Measurements from ENCODE around the gene PDZD2. TPM values are rescaled to one million over a fixed set of nuclear protein-coding genes. Genes with fewer than 3 reads are reported as not detected.

PDZD2 gene
- total RNA-seq, 1 donor from 2014 or later, result 80.1 TPM

DNA sequence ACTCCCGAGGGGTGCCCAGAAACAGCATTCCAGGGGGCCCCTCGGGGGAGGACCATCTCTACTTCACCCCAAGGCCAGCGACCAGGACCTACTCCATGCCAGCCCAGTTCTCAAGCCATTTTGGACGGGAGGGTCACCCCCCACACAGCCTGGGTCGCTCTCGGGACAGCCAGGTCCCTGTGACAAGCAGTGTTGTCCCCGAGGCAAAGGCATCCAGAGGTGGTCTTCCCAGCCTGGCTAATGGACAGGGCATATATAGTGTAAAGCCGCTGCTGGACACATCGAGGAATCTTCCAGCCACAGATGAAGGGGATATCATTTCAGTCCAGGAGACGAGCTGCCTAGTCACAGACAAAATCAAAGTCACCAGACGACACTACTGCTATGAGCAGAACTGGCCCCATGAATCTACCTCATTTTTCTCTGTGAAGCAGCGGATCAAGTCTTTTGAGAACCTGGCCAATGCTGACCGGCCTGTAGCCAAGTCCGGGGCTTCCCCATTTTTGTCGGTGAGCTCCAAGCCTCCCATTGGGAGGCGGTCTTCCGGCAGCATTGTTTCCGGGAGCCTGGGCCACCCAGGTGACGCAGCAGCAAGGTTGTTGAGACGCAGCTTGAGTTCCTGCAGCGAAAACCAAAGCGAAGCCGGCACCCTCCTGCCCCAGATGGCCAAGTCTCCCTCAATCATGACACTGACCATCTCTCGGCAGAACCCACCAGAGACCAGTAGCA lies 451.3 kb downstream of the PDZD2 start:
- intact Hi-C loops (cut with micrococcal nuclease), result no loop called here
- DNase-seq, result no peak
- ATAC-seq, result no peak

DNA sequence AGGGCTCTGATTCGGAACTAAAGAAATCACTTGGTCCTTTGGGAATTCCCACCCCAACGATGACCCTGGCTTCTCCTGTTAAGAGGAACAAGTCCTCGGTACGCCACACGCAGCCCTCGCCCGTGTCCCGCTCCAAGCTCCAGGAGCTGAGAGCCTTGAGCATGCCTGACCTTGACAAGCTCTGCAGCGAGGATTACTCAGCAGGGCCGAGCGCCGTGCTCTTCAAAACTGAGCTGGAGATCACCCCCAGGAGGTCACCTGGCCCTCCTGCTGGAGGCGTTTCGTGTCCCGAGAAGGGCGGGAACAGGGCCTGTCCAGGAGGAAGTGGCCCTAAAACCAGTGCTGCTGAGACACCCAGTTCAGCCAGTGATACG lies 451.8 kb downstream of the PDZD2 start:
- no peak for ATAC-seq
- no peak for DNase-seq
- intact Hi-C loops (cut with micrococcal nuclease), result no loop called here

DNA sequence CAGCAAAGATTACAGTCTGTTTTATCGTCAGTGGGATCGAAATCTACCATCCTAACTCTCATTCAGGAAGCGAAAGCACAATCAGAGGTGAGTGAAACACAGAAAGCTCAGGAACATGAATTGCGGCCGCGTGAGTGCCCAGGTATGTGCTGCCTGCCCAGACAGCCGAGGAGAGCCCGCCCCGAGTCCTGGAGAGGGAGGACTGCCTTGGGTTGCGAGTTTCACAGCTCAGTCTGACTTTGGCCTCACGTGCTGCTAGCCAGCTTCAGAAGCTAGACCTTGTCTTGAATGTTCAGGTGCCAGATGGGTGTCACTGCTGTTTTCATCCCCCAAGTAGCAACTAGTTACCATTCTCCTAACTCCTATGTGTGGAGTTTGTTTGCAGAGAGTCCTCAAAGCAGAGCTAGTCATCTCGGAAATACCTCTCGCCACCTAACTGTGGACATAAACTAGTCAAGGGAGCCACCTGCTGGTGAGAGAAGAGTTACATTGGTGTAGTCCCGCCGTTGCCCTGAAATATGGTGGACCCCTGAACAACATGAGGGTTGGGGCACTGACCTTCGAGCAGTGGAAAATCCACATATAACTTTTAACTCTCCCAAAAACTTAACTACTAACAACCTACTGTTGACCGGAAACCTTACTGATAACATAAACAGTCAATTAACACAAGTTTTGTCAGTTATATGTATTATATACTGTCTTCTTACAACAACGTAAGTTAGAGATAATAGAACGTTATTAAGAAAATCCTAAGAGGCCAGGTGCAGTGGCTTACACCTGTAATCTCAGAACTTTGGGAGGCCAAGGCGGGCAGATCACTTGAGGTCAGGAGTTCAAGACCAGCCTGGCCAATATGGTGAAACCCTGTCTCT lies 454.2 kb downstream of the PDZD2 start:
- intact Hi-C loops (cut with micrococcal nuclease), result no loop called here
- peak; percentile 79 for ATAC-seq
- DNase-seq, result no peak

DNA sequence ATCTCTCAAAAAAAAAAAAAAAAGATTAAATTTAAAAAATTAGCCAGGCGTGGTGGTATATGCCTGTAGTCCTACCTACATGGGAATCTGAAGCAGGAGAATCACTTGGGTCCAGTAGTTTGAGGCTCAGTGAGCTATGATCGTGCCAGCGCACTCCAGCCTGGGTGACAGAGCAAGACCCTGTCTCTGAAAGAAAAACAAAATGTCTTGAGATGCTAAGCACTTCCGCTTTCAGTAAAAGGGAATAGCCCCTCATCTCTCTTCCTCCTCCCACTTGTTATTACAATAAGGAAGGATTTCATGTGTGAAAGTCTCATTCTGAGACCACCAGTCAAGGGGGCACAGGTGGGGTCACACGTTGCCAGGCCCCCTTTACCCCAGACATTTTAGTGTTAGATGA lies 455.8 kb downstream of the PDZD2 start:
- DNase-seq, result no peak
- intact Hi-C loops (cut with micrococcal nuclease), result no loop called here
- ATAC-seq, result no peak

DNA sequence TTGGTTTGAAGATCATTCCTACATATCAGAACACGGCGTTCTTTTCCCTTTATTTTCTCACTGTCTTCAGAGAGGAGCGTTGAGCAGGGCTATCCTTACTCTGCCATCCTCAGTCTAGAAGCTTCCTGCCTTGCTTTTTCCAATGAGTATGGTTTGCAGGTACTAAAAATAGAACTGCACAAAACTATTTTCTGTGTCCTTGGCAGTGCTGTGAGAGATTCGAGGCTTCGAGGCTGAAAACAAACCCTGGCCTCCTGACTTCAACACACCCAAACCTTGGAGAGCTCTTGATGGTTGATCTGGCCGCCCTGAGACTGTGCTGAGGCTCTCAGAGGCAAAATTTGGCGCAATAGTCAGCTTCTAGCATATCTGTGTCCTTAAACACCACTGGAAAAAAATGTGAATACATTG lies 456.3 kb downstream of the PDZD2 start:
- intact Hi-C loops (cut with micrococcal nuclease), result no loop called here
- peak; percentile 21 for ATAC-seq
- no peak for DNase-seq

DNA sequence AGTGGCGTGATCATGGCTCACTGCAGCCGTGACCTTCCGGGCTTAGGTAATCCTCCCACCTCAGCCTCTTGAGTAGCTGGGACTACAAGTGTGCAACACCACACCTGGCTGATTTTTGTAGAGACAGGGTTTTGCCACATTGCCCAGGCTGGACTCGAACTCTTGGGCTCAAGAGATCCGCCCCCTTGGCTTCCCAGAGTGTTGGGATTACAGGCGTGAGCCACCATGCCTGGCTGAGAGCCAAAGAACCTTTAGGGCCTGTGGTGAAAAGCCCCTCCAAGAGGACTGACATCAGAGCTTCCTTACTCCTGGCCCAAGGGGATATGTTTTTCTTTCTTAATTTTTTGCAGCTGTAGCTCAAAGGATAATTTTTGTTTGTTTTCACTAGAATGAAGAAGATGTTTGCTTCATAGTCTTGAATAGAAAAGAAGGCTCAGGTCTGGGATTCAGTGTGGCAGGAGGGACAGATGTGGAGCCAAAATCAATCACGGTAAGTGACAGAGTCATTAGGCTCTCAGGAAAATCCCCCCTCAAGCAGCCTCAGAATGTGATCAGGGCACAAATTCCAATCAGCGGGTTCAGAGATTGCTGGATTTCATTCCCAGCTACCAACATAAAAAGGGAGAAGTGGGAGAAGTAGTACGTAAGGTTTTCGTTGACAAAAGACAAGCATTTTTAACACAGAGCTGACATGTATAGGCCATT lies 458.1 kb downstream of the PDZD2 start:
- intact Hi-C loops (cut with micrococcal nuclease), result no loop called here
- DNase-seq, result no peak

DNA sequence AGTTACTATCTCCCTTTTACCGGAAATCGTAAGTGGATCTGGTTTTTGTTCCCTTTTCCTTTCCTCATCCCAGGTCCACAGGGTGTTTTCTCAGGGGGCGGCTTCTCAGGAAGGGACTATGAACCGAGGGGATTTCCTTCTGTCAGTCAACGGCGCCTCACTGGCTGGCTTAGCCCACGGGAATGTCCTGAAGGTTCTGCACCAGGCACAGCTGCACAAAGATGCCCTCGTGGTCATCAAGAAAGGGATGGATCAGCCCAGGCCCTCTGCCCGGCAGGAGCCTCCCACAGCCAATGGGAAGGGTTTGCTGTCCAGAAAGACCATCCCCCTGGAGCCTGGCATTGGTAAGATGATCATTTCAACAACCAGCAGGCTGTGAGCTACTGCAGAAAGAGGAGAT lies 459.4 kb downstream of the PDZD2 start:
- peak; percentile 16 for ATAC-seq
- intact Hi-C loops (cut with micrococcal nuclease), result no loop called here
- DNase-seq, result peak; percentile 43

More for the DNA sequence above, 458.1 kb downstream of the PDZD2 start:
- no peak for ATAC-seq

DNA sequence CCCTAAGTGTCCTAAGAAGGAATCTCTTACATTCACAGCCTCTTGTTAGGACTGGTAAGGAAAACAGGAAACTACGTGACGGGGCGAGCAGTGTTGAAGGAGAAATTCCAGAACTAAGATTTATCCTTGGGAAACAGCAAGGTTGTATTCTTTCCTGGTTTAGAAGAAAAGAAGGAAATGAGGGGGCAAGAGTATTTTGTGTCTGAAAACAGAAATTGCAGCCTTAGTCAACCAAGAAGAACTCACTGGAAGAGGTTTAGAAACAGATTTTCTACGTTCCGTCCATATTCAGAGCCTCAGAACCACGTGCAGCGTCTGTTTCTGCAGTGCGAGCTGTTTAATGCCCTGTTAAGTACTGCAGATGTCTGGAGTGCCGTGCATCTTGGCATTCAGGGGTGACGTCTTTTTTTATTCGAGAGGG lies 460.0 kb downstream of the PDZD2 start:
- intact Hi-C loops (cut with micrococcal nuclease), result no loop called here
- ATAC-seq, result peak; percentile 46
- no peak for DNase-seq

DNA sequence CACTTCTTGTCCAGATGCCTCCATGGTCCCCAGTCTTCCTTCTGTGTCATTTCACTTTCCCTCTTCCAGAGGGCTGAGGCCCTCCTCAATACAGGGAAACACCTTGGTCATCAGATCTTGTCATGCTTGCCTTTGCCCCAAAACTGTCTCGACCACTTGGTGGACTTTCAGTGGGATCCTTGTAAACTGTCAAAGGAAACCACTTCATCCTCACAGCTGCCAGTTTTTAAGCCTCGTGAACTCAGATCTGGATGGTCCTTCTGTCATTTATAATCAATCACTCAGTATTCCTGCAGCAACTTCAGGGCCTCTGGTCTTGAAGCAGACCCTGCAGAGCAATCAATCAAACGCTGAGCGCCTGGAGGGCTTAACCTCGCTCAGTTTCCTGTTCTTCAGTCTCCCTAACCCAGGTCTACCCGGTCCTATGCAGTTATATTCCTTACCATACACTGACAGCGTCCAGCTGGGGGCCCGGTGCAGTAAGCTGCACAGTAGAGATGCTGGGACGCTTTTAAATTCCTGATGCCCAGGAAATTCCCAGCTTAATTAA lies 460.6 kb downstream of the PDZD2 start:
- no peak for ATAC-seq
- no peak for DNase-seq
- intact Hi-C loops (cut with micrococcal nuclease), result no loop called here

DNA sequence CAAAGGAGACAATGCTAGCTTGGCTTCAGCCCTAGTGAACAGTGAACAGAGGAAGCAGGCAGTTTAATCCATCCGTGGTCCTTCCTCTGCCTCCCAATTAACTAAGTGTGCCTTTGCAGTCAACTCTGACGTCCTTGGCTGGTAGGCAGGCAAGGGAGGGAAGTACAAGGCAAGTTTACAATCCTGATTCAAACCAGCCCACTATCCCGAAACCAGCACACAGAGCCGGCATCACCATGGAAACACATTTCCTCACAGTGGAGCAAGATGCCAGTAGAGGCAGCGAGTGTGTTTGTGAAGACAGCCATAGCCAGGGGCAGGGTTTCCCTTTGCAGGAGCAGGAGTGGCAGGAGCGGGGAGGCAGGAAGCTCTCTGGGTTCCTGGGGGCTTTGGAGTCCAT lies 461.3 kb downstream of the PDZD2 start:
- DNase-seq, result no peak
- ATAC-seq, result no peak
- intact Hi-C loops (cut with micrococcal nuclease), result no loop called here

DNA sequence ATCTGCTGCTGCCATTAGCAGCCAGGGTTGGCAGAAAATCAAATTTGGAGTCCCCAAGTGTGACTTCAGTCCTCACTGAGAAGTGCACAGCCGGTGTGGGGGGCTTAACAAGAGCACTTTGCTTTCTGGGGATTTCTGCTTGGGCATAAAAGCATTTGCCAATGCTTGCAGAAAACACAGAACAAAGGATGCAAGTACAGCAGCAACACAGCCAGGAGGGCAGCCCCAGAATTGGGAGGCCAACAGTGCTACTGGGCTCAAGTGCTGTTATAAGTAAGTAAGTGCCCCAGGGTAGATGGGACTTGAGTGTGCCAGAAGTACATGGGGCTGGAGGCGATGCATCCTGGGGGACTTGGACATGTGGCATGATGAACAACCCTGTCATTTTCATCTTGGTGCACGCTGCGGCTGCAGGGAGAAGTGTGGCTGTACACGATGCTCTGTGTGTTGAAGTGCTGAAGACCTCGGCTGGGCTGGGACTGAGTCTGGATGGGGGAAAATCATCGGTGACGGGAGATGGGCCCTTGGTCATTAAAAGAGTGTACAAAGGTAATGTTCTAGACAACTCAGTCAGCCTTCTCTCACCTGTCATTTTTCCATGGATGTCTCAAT lies 461.9 kb downstream of the PDZD2 start:
- DNase-seq (no peak), ATAC-seq (no peak)
- intact Hi-C loops (cut with micrococcal nuclease), result no loop called here

DNA sequence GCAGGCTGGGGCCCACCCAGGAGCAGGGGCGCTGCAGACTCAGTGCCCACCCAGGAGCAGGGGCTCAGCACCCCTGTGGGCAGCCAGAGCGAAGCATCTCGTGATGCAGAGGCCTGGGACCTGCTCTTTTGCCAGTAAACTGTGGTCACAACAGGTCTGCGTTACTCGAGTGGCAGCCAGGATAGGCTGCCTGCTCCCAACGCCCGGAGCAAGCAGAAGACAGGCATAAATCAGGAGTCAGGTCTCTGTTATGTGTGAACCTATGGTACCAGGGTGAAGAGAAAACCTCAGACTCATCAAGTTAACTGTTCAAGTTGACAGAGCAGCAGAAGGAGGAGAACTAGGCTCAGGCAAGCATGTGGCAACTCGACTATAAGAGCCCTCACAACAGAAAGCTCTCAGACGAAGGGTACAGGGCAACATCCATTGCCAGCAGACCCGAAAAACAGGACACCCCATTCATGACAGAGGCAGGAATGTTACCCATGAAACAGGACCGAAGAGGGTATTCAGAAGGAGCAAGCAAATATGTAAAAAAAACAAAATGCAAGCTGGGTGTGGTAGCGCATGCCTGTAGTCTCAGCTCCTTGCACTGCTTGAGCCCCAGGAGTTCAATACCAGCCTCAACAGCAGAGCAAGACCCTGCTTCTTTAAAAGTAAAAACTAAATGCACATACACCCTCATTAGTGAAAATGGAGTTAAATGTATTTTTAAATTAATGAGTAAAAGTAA lies 463.5 kb downstream of the PDZD2 start:
- ATAC-seq (no peak), DNase-seq (no peak)
- intact Hi-C loops (cut with micrococcal nuclease), result no loop called here

DNA sequence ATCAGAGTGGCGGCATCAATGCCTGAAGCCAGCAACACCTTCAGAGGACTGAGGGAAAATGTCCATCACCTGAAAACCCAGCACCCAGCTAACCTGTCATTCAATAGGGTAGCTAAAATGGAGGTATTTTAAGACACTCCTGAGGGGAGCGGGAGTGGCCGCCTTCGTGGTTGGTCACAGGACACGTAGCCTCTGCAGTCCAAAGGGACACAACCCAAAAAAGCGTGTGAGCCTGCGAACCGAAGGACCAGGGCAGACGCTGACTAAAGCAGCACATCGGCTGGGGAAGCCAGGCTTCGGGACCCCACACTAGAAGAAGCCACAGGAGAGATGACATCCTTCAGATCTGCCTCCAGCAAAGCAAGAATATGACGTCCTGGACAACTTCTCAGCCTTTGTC lies 464.6 kb downstream of the PDZD2 start:
- no peak for ATAC-seq
- no peak for DNase-seq
- intact Hi-C loops (cut with micrococcal nuclease), result no loop called here

DNA sequence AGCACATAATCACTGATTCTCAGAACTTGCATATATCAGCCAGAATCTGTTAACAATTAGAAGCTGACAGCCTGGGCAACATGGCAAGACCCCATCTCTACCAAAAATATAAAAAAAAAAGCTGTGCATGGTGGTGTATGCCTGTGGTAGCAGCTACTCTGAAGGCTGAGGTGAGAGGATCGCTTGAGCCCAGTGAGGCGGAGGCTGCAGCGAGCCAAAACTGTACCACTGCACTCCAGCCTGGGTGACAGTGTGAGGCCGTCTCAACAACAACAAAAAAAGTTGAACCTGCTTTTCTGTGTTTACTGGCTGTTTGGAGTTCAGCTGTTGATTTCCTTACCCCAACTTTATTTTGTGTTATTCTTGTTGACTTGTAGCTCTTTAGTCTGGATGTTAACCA lies 468.4 kb downstream of the PDZD2 start:
- intact Hi-C loops (cut with micrococcal nuclease), result no loop called here
- no peak for DNase-seq
- no peak for ATAC-seq

DNA sequence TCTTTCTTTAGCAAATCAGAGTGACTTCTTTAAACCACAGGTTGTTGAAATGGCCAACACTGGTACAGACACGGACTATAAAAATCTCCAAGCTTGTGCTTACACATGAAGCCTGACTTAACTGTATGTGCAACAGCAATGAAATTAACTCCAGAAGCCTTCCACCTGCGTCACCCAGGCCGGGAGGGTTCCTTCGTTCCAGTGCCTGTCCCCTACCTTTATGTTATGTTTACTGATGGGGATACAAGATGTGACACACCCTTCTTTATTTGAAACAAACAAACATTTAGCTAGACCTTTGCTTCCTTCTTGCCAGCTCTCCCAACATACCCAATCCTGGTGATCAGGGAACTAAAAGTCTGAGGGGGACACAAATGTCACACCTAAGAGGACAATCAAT lies 469.2 kb downstream of the PDZD2 start:
- intact Hi-C loops (cut with micrococcal nuclease), result no loop called here

DNA sequence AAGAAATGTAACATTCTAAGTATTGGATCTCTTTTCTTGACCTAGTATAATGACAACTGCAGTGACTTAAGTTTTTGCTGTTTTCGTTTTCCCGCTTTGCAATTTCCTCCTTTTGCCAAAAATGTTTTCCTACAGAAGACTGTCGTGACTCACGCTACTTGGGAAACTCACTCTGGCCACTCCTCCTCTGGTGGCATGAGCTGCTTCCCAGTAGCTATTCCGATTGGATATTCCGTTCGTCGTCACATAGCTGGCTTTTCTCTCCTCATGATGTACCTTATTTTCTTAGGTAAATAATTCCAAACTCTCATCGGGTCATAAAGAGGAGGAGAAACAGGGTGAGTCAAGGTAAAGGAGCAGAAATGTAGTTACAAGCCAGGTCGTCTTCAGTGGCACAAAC lies 470.3 kb downstream of the PDZD2 start:
- DNase-seq (no peak), ATAC-seq (no peak)
- intact Hi-C loops (cut with micrococcal nuclease), result no loop called here

More for the DNA sequence above, 469.2 kb downstream of the PDZD2 start:
- ATAC-seq (no peak), DNase-seq (no peak)

DNA sequence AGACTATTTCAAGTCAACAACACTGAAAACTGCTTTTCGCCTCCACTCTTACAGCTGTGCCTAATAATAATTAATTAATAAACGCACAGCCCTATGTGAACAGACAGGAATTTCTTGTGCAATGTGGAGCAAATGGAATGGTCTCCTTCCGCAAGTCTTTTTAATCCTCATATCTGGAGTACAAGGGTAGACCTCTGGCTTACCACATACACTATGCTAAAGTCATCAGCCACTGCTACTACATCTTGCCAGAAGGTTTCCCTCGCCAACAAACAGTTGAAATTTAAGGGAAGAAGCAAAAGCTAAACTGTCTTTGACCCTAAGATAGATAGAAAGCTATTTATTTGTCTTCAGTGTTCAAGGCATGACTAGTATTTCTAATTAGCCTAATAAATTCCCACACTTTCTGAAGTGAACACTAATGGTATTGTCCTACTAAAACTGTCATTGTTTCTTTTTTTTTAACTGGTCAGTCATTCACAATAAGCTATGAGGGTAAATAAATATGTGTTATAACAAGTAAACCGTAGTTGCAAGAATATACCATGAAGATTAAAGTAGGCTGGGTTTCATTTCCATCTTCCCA lies 471.3 kb downstream of the PDZD2 start:
- intact Hi-C loops (cut with micrococcal nuclease), result no loop called here
- ATAC-seq, result no peak
- DNase-seq, result no peak

DNA sequence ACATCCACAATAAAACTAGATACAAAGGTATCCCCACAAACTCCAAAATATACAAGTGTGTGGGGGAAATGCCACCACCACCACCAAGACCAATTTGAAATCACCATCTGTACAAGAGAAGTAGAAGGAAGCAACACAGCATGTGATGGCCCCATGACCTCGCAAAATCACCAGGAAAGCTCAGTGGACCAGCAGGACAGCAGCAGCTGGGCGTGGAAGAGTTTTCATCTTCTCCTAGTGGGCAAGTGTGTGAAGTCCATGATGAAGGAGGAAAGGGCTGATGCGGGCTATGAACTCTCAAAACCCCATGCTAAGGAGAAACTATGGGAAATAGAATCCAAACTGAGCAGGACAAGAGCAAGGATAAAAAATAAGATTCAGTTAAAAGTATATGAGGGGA lies 477.1 kb downstream of the PDZD2 start:
- ATAC-seq (no peak), DNase-seq (no peak)
- intact Hi-C loops (cut with micrococcal nuclease), result no loop called here
